ENCODE results near the gene GAL3ST2.

GAL3ST2 gene

GRCh38 chr2:241844831-241845578 lies 68.4 kb downstream of the GAL3ST2 start:
- DNase-seq (ENCODE audit: low read depth): no peak

- no peak for DNase-seq (ENCODE audit: low read depth)
Observed at GRCh38 chr2:241846406-241846805, 69.8 kb downstream of the GAL3ST2 start.

- no peak for DNase-seq (ENCODE audit: low read depth)
Observed at GRCh38 chr2:241848761-241849615, 72.4 kb downstream of the GAL3ST2 start.

GRCh38 chr2:241849616-241850543 lies 73.3 kb downstream of the GAL3ST2 start:
- no peak for DNase-seq (ENCODE audit: low read depth)

GRCh38 chr2:241850544-241851324 lies 74.1 kb downstream of the GAL3ST2 start:
- DNase-seq (ENCODE audit: low read depth): no peak

- DNase-seq (ENCODE audit: low read depth): no peak
Observed at GRCh38 chr2:241851325-241852115, 74.9 kb downstream of the GAL3ST2 start.

GRCh38 chr2:241852116-241852980 lies 75.7 kb downstream of the GAL3ST2 start:
- no peak for DNase-seq (ENCODE audit: low read depth)

- no peak for DNase-seq (ENCODE audit: low read depth)
Observed at GRCh38 chr2:241852981-241853631, 76.5 kb downstream of the GAL3ST2 start.

Measured in activated T-cell treated with anti-CD3 and anti-CD28 coated beads for 48 hours (primary cell).